NT2/D1 (cell line): Measurements from ENCODE around the gene SERTAD1.
A peak's percentile ranks its signal among the peaks of the same experiment; 100 is the strongest.

ENCODE experiments used
- DNase-seq: peaks from one replicate; pipeline ENCODE4 v3.0.0-alpha.2; 2011; ENCODE audit warnings: low read depth, low spot score
- H3K27me3 ChIP-seq: 2 replicates; pipeline ENCODE4 v1.6.0; 2011; ENCODE audit warnings: mild to moderate bottlenecking; ENCODE audit not compliant: insufficient read length, insufficient read depth
- H3K36me3 ChIP-seq: 2 replicates; pipeline ENCODE4 v1.6.1; 2011; ENCODE audit warnings: mild to moderate bottlenecking, low read length, mixed read lengths; ENCODE audit not compliant: insufficient read depth, insufficient read length
- H3K4me1 ChIP-seq: 2 replicates; pipeline ENCODE4 v1.5.1; 2011; ENCODE audit not compliant: insufficient read depth, insufficient read length
- H3K4me3 ChIP-seq: 2 replicates; pipeline ENCODE4 v1.5.1; 2011; ENCODE audit warnings: low read depth; ENCODE audit not compliant: insufficient read length
- H3K9ac ChIP-seq: 2 replicates; pipeline ENCODE4 v1.6.0; 2011; ENCODE audit warnings: low read depth; ENCODE audit not compliant: insufficient read length
- H3K9me3 ChIP-seq: 2 replicates; pipeline ENCODE4 v1.5.1; 2011; ENCODE audit warnings: mild to moderate bottlenecking, low read length; ENCODE audit not compliant: insufficient read depth
- SUZ12 ChIP-seq: IDR thresholded peaks from 2 replicates; pipeline ENCODE4 v1.6.1; 2011; ENCODE audit not compliant: insufficient read length, insufficient read depth; ENCODE audit errors: extremely low read depth
- YY1 ChIP-seq: IDR thresholded peaks from 2 replicates; pipeline ENCODE4 v1.6.1; 2011; ENCODE audit not compliant: insufficient read length, insufficient read depth
- ZNF274 ChIP-seq: IDR thresholded peaks from 2 replicates; pipeline ENCODE4 v1.6.1; 2011; ENCODE audit warnings: mild to moderate bottlenecking, low read depth, low read length

Gene SERTAD1

GRCh38 chr19:40425450-40426287, at the start of gene SERTAD1:
Gene SERTAD1 (minus strand): TSS chr19:40425992. CDS start chr19:40423546, 2,446 bp downstream.
- TF ChIP-seq SUZ12 (no peak), YY1 (no peak), ZNF274 (no peak)
- H3K4me1 ChIP-seq = no peaks in the 10 kb centered on the region
- H3K4me3 ChIP-seq = peak within 1 kb of the TSS; percentile 84
- no peaks in the 10 kb centered on the region for H3K9me3 ChIP-seq
- DNase-seq = peak; percentile 96
- no peaks in the 10 kb centered on the region for H3K27me3 ChIP-seq
- peak within 1 kb of the TSS; percentile 92 for H3K9ac ChIP-seq
- peaks cover 15% of the 10 kb centered on the region for H3K36me3 ChIP-seq

- no peak overlapping the region for H3K9ac ChIP-seq
- no peak for DNase-seq
- no peaks in the 10 kb centered on the region for H3K36me3 ChIP-seq
- no peaks in the 10 kb centered on the region for H3K4me1 ChIP-seq
- no peaks in the 10 kb centered on the region for H3K27me3 ChIP-seq
- H3K4me3 ChIP-seq = no peak overlapping the region
- no peaks in the 10 kb centered on the region for H3K9me3 ChIP-seq
- TF ChIP-seq SUZ12 (no peak), ZNF274 (no peak), YY1 (no peak)
These were observed 48.9 kb upstream of the SERTAD1 start for GRCh38 chr19:40474737-40475136.

- no peak overlapping the region for H3K9ac ChIP-seq
- H3K9me3 ChIP-seq = no peaks in the 10 kb centered on the region
- no peaks in the 10 kb centered on the region for H3K36me3 ChIP-seq
- TF ChIP-seq YY1 (no peak), ZNF274 (no peak), SUZ12 (no peak)
- no peak for DNase-seq
- H3K4me3 ChIP-seq = no peak overlapping the region
- H3K4me1 ChIP-seq = no peaks in the 10 kb centered on the region
- H3K27me3 ChIP-seq = peaks cover 14% of the 10 kb centered on the region
These were observed 46.7 kb upstream of the SERTAD1 start for GRCh38 chr19:40472516-40472915.

GRCh38 chr19:40471111-40471510, 45.3 kb upstream of the SERTAD1 start:
- no peak for DNase-seq
- H3K36me3 ChIP-seq = no peaks in the 10 kb centered on the region
- H3K9ac ChIP-seq = no peak overlapping the region
- peaks cover 27% of the 10 kb centered on the region for H3K27me3 ChIP-seq
- H3K4me3 ChIP-seq = no peak overlapping the region
- peaks cover 8% of the 10 kb centered on the region for H3K4me1 ChIP-seq
- no peak for TF ChIP-seq SUZ12
- TF ChIP-seq ZNF274 = no peak
- TF ChIP-seq YY1 = no peak
- H3K9me3 ChIP-seq = no peaks in the 10 kb centered on the region

GRCh38 chr19:40469011-40469410, 43.2 kb upstream of the SERTAD1 start:
- no peaks in the 10 kb centered on the region for H3K36me3 ChIP-seq
- no peaks in the 10 kb centered on the region for H3K9me3 ChIP-seq
- H3K9ac ChIP-seq = no peak overlapping the region
- H3K27me3 ChIP-seq = peaks cover 29% of the 10 kb centered on the region
- H3K4me1 ChIP-seq = peaks cover 10% of the 10 kb centered on the region
- H3K4me3 ChIP-seq = no peak overlapping the region
- DNase-seq = no peak
- TF ChIP-seq ZNF274 (no peak), SUZ12 (no peak), YY1 (no peak)

GRCh38 chr19:40466985-40467734, 41.4 kb upstream of the SERTAD1 start, which contains the start of gene SPTBN4:
Gene SPTBN4 (plus strand): TSS chr19:40467001. CDS start chr19:40472622, 5,621 bp downstream.
- no peak for DNase-seq
- H3K36me3 ChIP-seq = no peaks in the 10 kb centered on the region
- peak within 1 kb of the TSS; percentile 64 for H3K9ac ChIP-seq
- no peak for TF ChIP-seq ZNF274
- TF ChIP-seq YY1 = no peak
- TF ChIP-seq SUZ12 = no peak
- peaks cover 10% of the 10 kb centered on the region for H3K4me1 ChIP-seq
- peak within 1 kb of the TSS; percentile 28 for H3K4me3 ChIP-seq
- no peaks in the 10 kb centered on the region for H3K9me3 ChIP-seq
- peaks cover 29% of the 10 kb centered on the region for H3K27me3 ChIP-seq

GRCh38 chr19:40466219-40466984, 40.6 kb upstream of the SERTAD1 start:
- Histone ChIP-seq H3K9me3 (no peaks in the 10 kb centered on the region), H3K36me3 (no peaks in the 10 kb centered on the region), H3K27me3 (peaks cover 29% of the 10 kb centered on the region), H3K4me3 (peak overlapping the region; percentile 28), H3K4me1 (peaks cover 10% of the 10 kb centered on the region), H3K9ac (peak overlapping the region; percentile 64)
- no peak for DNase-seq
- TF ChIP-seq YY1 = no peak
- TF ChIP-seq SUZ12 = no peak
- no peak for TF ChIP-seq ZNF274
